A673 (cell line): ENCODE results near the gene IQGAP3. TPM values are rescaled to one million over a fixed set of nuclear protein-coding genes. Genes with fewer than 3 reads are reported as not detected.

Experiments
- Bru-seq: library from RNA; stranded (reverse); fragments of 400-500 nt; gene quantifications from one replicate; lab custom pipeline; 2021; lab: Mats Ljungman, UMichigan
- BruChase-seq, 2 experiments: library from RNA; stranded (reverse); fragments of 400-500 nt; gene quantifications; one replicate each; lab custom pipeline; 2021; lab: Mats Ljungman, UMichigan
- BruUV-seq: library from RNA; stranded (reverse); fragments of 400-500 nt; replicated peaks from 2 replicates; lab custom pipeline; 2021; lab: Mats Ljungman, UMichigan
- CTCF ChIA-PET: fragments of 300-600 bp; sonication (Branson Sonifier 250); formaldehyde crosslinking; loops from one replicate; lab custom pipeline; 2022; ENCODE audit warnings: antibody characterized with exemption; lab: Charles Lee
- POLR2A ChIA-PET: fragments of 300-600 bp; sonication (Branson Sonifier 250); formaldehyde crosslinking; loops from one replicate; lab custom pipeline; 2022; ENCODE audit warnings: antibody characterized with exemption; ENCODE audit not compliant: low non-redundant PET; lab: Charles Lee
- DNase-seq: peaks from one replicate; pipeline ENCODE4 v3.0.0-alpha.2; 2015; ENCODE audit warnings: low spot score
- H3K27ac ChIP-seq: fragments of 200-600 bp; sonication (generic); 2 replicates; pipeline ENCODE4 v1.5.1; 2016; ENCODE audit warnings: mixed run types, low read depth, mild to moderate bottlenecking, mixed read lengths, antibody characterized with exemption, low read length; ENCODE audit not compliant: poor library complexity, severe bottlenecking
- H3K27me3 ChIP-seq: fragments of 200-600 bp; sonication (generic); replicated peaks from 2 replicates; pipeline ENCODE4 v1.6.1; 2017; ENCODE audit warnings: mixed run types, low read depth, mild to moderate bottlenecking, mixed read lengths, antibody characterized with exemption, low read length; ENCODE audit not compliant: insufficient read depth, poor library complexity
- H3K36me3 ChIP-seq: fragments of 200-600 bp; sonication (generic); 2 replicates; pipeline ENCODE4 v1.6.1; 2016; ENCODE audit warnings: mixed run types, mild to moderate bottlenecking, mixed read lengths, antibody characterized with exemption, low read length; ENCODE audit not compliant: insufficient read depth, poor library complexity, severe bottlenecking
- H3K4me1 ChIP-seq: fragments of 200-600 bp; sonication (generic); 2 replicates; pipeline ENCODE4 v1.6.1; 2017; ENCODE audit warnings: mixed run types, mild to moderate bottlenecking, mixed read lengths, antibody characterized with exemption, low read length; ENCODE audit not compliant: insufficient read depth, poor library complexity, severe bottlenecking
- H3K4me3 ChIP-seq: fragments of 200-600 bp; sonication (generic); 2 replicates; pipeline ENCODE4 v1.5.1; 2016; ENCODE audit warnings: low read depth, mixed run types, mild to moderate bottlenecking, mixed read lengths, low read length; ENCODE audit not compliant: poor library complexity, severe bottlenecking
- H3K9me3 ChIP-seq: fragments of 200-600 bp; sonication (generic); 2 replicates; pipeline ENCODE4 v1.6.1; 2016; ENCODE audit warnings: mixed run types, low read depth, mild to moderate bottlenecking, mixed read lengths, antibody characterized with exemption, low read length; ENCODE audit not compliant: poor library complexity, severe bottlenecking
- CTCF ChIP-seq: fragments of 300-800, 200-600 bp; sonication (generic); conservative IDR thresholded peaks from 2 replicates; pipeline ENCODE4 v1.5.1; 2017; ENCODE audit warnings: low read depth, mild to moderate bottlenecking, antibody characterized with exemption, low read length, moderate library complexity, mixed read lengths
- EZH2 ChIP-seq: fragments of 200-600 bp; sonication (generic); IDR thresholded peaks from 2 replicates; pipeline ENCODE4 v1.6.1; 2017; ENCODE audit warnings: borderline replicate concordance, low read depth, mild to moderate bottlenecking, mixed read lengths, antibody characterized with exemption, low read length; ENCODE audit not compliant: poor library complexity, severe bottlenecking
- intact Hi-C: fragments of 100-400 bp; cut with micrococcal nuclease; formaldehyde crosslinking; loops from one replicate; pipeline ENCODE4 v1.10.0; 2022; ENCODE audit not compliant: unreplicated experiment
- long read RNA-seq: library from polyadenylated mRNA; stranded (forward); transcript quantifications from one replicate; pipeline ENCODE4 v2.0.0, GENCODE V29; 2022
- total RNA-seq: library from RNA; stranded (reverse); gene quantifications from 2 replicates; pipeline ENCODE4 v1.2.3, GENCODE V29; 2021

The IQGAP3 gene
- 35.3 and 37.5 TPM in 2 replicates for total RNA-seq
- Bru-seq, nascent RNA: percentile 65 among the genes with signal in this experiment
- percentile 72 among the genes with signal in this experiment for BruChase-seq, experiment 1, labeled RNA remaining after a 2-hour chase
- percentile 76 among the genes with signal in this experiment for BruChase-seq, experiment 2, labeled RNA remaining after a 6-hour chase
- long read RNA-seq, full-length matches to known transcripts: 4 of 22 reads
- long read RNA-seq, partial matches to known transcripts: 10 of 22 reads
- long read RNA-seq, other reads (novel, unspliced or antisense): 8 of 22 reads

GRCh38 chr1:156571919-156572662 lies at the start of gene IQGAP3:
IQGAP3 (minus strand) TSS chr1:156572565; CDS start chr1:156572529, 36 bp downstream.
- ChIA-PET POLR2A (no interaction called here), CTCF (no interaction called here)
- TF ChIP-seq EZH2 (no peak), CTCF (no peak)
- Histone ChIP-seq H3K27me3 (no peaks in the 10 kb centered on the region), H3K4me1 (no peaks in the 10 kb centered on the region), H3K27ac (peak within 1 kb of the TSS; percentile 34), H3K9me3 (no peaks in the 10 kb centered on the region), H3K36me3 (peaks cover 13% of the 10 kb centered on the region), H3K4me3 (peak within 1 kb of the TSS; percentile 80)
- intact Hi-C loops: loop anchor here (5.0 kb wide), 1 partner anchor 90 kb away; no protein-coding TSS in a partner anchor
- DNase-seq: peak; percentile 86
- TSS peak; percentile 79 for BruUV-seq

DNA sequence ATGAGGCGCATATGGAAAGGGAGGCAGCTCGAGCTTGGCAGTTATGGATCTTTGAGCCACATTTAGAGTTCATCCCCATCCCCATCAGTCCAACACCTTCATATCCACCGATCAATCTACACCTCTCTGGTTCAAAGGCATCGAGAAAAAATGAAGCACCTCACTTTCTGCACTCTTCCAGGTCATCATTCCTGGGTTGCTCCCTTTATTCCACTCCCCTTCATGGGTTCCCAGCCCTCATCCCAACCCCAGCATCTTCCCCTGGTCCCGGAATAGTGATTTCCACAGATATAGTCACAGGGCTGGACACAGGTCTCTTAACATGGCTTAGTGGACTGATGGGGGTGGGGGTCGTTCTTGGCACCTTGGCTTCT lies 47.2 kb upstream of the IQGAP3 start:
- ChIA-PET POLR2A (interaction anchor here (0.7 kb wide), 1 partner anchor 25 kb away, joined by 3 read pairs; no protein-coding TSS in a partner anchor), CTCF (interaction anchor here (0.6 kb wide), 1 partner anchor 85 kb away, joined by 3 read pairs; no protein-coding TSS in a partner anchor)
- Histone ChIP-seq H3K27me3 (peaks cover 50% of the 10 kb centered on the region), H3K36me3 (no peaks in the 10 kb centered on the region), H3K9me3 (no peaks in the 10 kb centered on the region), H3K4me3 (no peak overlapping the region), H3K4me1 (peaks cover 9% of the 10 kb centered on the region), H3K27ac (no peak overlapping the region)
- BruUV-seq: no TSS peak
- DNase-seq: no peak
- no peak; the same call in 1 of the 2 replicates for TF ChIP-seq CTCF
- TF ChIP-seq EZH2: no peak
- intact Hi-C loops: no loop called here

DNA sequence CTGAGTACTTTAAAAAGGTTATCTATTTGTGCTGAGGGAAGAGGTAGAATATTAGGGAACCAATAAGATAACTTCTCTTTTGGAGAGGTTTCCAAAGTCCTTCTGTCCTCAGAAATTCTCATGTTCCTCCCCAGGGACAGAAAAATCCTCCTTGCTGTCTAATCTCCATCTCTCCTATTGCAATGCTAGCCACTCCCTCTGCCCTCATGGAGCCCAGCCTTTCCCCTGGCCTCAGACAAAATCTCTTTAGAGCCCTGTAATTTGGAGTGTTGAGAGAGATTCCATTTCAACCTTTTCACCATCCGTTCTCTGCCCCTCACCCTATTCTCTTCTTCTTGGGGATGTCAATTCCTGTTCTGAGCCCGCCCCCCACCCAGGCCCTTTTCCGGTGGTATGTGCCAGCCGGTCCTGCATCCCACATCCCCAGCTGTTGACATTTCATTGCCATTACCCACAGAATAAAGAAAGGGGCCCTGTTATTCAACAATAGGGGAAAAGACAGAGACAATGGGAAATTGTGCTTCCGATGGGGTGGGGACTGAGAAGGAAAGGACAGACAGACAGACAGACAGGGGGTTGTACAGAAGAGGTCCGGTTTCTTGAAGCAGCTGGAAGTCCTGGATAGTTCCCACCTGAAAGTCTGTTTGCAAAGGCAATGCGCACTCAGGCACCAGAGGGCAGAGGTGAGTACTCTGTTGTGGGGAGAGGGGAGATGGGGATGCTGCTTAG lies 46.7 kb upstream of the IQGAP3 start, which contains the start of gene HAPLN2:
Gene HAPLN2 (plus strand): TSS at position 563 of the 729 bp plus-strand sequence. CDS start 4,076 bp downstream, outside the sequence.
- intact Hi-C loops: no loop called here
- no peaks in the 10 kb centered on the region for H3K36me3 ChIP-seq
- H3K4me3 ChIP-seq: no peak within 1 kb of the TSS
- ChIA-PET CTCF (interaction anchor here (0.5 to 0.6 kb wide), 2 partner anchors 86 to 119 kb away, joined by 3 read pairs; partner anchors contain the start of gene MEF2D), POLR2A (interaction anchor here (0.7 kb wide), 1 partner anchor 25 kb away, joined by 3 read pairs; no protein-coding TSS in a partner anchor)
- peak; percentile 42 for DNase-seq
- no peak within 1 kb of the TSS for H3K27ac ChIP-seq
- no peaks in the 10 kb centered on the region for H3K9me3 ChIP-seq
- H3K4me1 ChIP-seq: peaks cover 5% of the 10 kb centered on the region
- BruUV-seq: no TSS peak
- TF ChIP-seq EZH2 (no peak), CTCF (peak; percentile 58)
- peaks cover 44% of the 10 kb centered on the region for H3K27me3 ChIP-seq
